Keratinocyte (primary cell): ENCODE measurements around the gene SIM1. TPM values are rescaled to one million over a fixed set of nuclear protein-coding genes. Genes with fewer than 3 reads are reported as not detected.

Source experiments
- DNase-seq: peaks from one replicate; pipeline ENCODE4 v3.0.0-alpha.2; 2011; ENCODE audit warnings: low read depth, missing footprints, low spot score
- FAIRE-seq: peaks from 2 replicates; lab custom pipeline; 2011; peaks lifted over from hg19 to GRCh38; lab: Jason Lieb, UNC
- H2AFZ ChIP-seq: 2 replicates; pipeline ENCODE4 v1.6.0; 2012; ENCODE audit warnings: low read length, control low read depth, inconsistent platforms; ENCODE audit not compliant: control insufficient read depth
- H3K27ac ChIP-seq: 2 replicates; pipeline ENCODE4 v1.5.1; 2011; ENCODE audit warnings: low read length; ENCODE audit not compliant: control insufficient read depth, insufficient read depth
- H3K27me3 ChIP-seq: 3 replicates; pipeline ENCODE4 v1.6.0; 2011; ENCODE audit warnings: low read length; ENCODE audit not compliant: control insufficient read depth, insufficient read depth; ENCODE audit errors: extremely low read depth
- H3K36me3 ChIP-seq, 2 experiments: 2 replicates in 1 of 2; 3 replicates in 1 of 2; pipeline ENCODE4 v1.5.1; 2011; ENCODE audit warnings: low read length in 2 of 2, mild to moderate bottlenecking in 1 of 2; ENCODE audit not compliant: control insufficient read depth in 2 of 2, insufficient read depth in 2 of 2; ENCODE audit errors: extremely low read depth in 1 of 2
- H3K4me1 ChIP-seq: 3 replicates; pipeline ENCODE4 v1.5.1; 2011; ENCODE audit warnings: low read length; ENCODE audit not compliant: control insufficient read depth, insufficient read depth; ENCODE audit errors: extremely low read depth
- H3K4me2 ChIP-seq: 3 replicates; pipeline ENCODE4 v1.6.0; 2011; ENCODE audit warnings: low read depth, low read length; ENCODE audit not compliant: control insufficient read depth, insufficient read depth; ENCODE audit errors: extremely low read depth
- H3K4me3 ChIP-seq, 3 experiments: fragments of 200-600 bp in 1 of 3; sonication (generic) in 1 of 3; 2 replicates in 2 of 3; 3 replicates in 1 of 3; pipeline ENCODE4 v1.5.1; 2011 to 2016; ENCODE audit warnings: low read length in 3 of 3, mild to moderate bottlenecking in 3 of 3, control low read depth in 2 of 3, inconsistent platforms in 1 of 3, low read depth in 1 of 3, mixed read lengths in 1 of 3, mixed run types in 1 of 3, moderate library complexity in 1 of 3; ENCODE audit not compliant: control insufficient read depth in 2 of 3, insufficient read depth in 2 of 3; ENCODE audit errors: extremely low read depth in 1 of 3
- H3K79me2 ChIP-seq: 2 replicates; pipeline ENCODE4 v1.6.0; 2012; ENCODE audit warnings: low read length; ENCODE audit not compliant: control insufficient read depth, insufficient read depth
- H3K9ac ChIP-seq: 3 replicates; pipeline ENCODE4 v1.6.0; 2011; ENCODE audit warnings: low read length; ENCODE audit not compliant: control insufficient read depth, insufficient read depth; ENCODE audit errors: extremely low read depth
- H3K9me1 ChIP-seq: 3 replicates; pipeline ENCODE4 v1.6.0; 2011; ENCODE audit warnings: low read length; ENCODE audit not compliant: control insufficient read depth, insufficient read depth; ENCODE audit errors: extremely low read depth
- H3K9me3 ChIP-seq: 2 replicates; pipeline ENCODE4 v1.5.1; 2012; ENCODE audit warnings: low read depth, low read length; ENCODE audit not compliant: control insufficient read depth
- H4K20me1 ChIP-seq: 3 replicates; pipeline ENCODE4 v1.6.0; 2011; ENCODE audit warnings: low read length; ENCODE audit not compliant: control insufficient read depth, insufficient read depth; ENCODE audit errors: extremely low read depth
- CTCF ChIP-seq, 3 experiments: IDR thresholded peaks in 1 of 3; conservative IDR thresholded peaks in 1 of 3; optimal IDR thresholded peaks in 1 of 3; 2 replicates in 2 of 3; 3 replicates in 1 of 3; pipeline versions ENCODE3 to v1.5.1; 2011; ENCODE audit warnings: low read length in 3 of 3, mild to moderate bottlenecking in 3 of 3, moderate library complexity in 2 of 3, control low read depth in 1 of 3, inconsistent platforms in 1 of 3; ENCODE audit not compliant: insufficient read depth in 2 of 3; ENCODE audit errors: extremely low read depth in 1 of 3
- EZH2 ChIP-seq: IDR thresholded peaks from one replicate; pipeline ENCODE4 v1.6.1; 2012; ENCODE audit warnings: inconsistent platforms, mild to moderate bottlenecking, low read length, moderate library complexity
- dilution Hi-C: fragments of 300-500 bp; cut with MboI; formaldehyde crosslinking; loops from one replicate; pipeline ENCODE4 v1.7.0; 2020; ENCODE audit warnings: low sequenced_read_pairs; ENCODE audit not compliant: extremely low pct_ligation_motif_present
- polyA plus RNA-seq, 5 experiments: library from polyadenylated mRNA; depleted of rRNA in 3 of 5; stranded (reverse) in 3 of 5; stranded (forward) in 1 of 5; unstranded in 1 of 5; fragments of >200 nt; gene quantifications; 1 replicate in 1 of 5; 2 replicates in 3 of 5; 3 replicates in 1 of 5; pipeline versions ENCODE4 v1.2.1 to v1.2.3, GENCODE V29; 2011 to 2012; ENCODE audit warnings: missing spikeins in 2 of 5, low read depth in 1 of 5, low replicate concordance in 1 of 5

The SIM1 gene
- polyA plus RNA-seq, 1 donor (not counting 4 experiments of a cell fraction or from before 2014, with no cell fraction given), result not detected

GRCh38 chr6:100473182-100473581 lies 8.5 kb upstream of the SIM1 start:
- FAIRE-seq, result no peak
- H3K4me3 ChIP-seq, result no peak overlapping the region
- dilution Hi-C loops, result loop anchor here (25.0 kb wide), 1 partner anchor 361 kb away; no protein-coding TSS in a partner anchor

GRCh38 chr6:100472674-100473073 lies 8.0 kb upstream of the SIM1 start:
- dilution Hi-C loops, result loop anchor here (25.0 kb wide), 1 partner anchor 360 kb away; no protein-coding TSS in a partner anchor
- Histone ChIP-seq H3K9me3 (no peaks in the 10 kb centered on the region), H3K27me3 (peaks cover 49% of the 10 kb centered on the region), H3K9ac (no peak overlapping the region), H3K4me3 (no peak overlapping the region), H3K4me2 (no peak overlapping the region), H3K36me3 (no peaks in the 10 kb centered on the region), H3K27ac (no peak overlapping the region), H4K20me1 (no peaks in the 10 kb centered on the region), H3K4me1 (no peaks in the 10 kb centered on the region), H2AFZ (no peak overlapping the region), H3K79me2 (no peaks in the 10 kb centered on the region), H3K9me1 (no peaks in the 10 kb centered on the region)
- DNase-seq (no peak), FAIRE-seq (peak; percentile 82)
- TF ChIP-seq CTCF (optimal IDR thresholded peaks at IDR 0.05 in 1 of 3, IDR thresholded peaks at IDR 0.05 in 1 of 3, conservative IDR thresholded peaks at IDR 0.05 in 1 of 3; ENCODE audit: extremely low read depth in 1 of 3, insufficient read depth in 2 of 3, low read length in 3 of 3), result no peak
- TF ChIP-seq EZH2, result no peak

More at GRCh38 chr6:100473182-100473581, 8.5 kb upstream of the SIM1 start:
- H3K9me1 ChIP-seq, result no peaks in the 10 kb centered on the region
- no peaks in the 10 kb centered on the region for H3K36me3 ChIP-seq
- H3K4me2 ChIP-seq, result no peak overlapping the region
- H4K20me1 ChIP-seq, result no peaks in the 10 kb centered on the region
- H3K27ac ChIP-seq, result no peak overlapping the region
- H3K27me3 ChIP-seq, result peaks cover 43% of the 10 kb centered on the region
- no peak overlapping the region for H2AFZ ChIP-seq
- TF ChIP-seq EZH2 (no peak), CTCF (optimal IDR thresholded peaks at IDR 0.05 in 1 of 3, IDR thresholded peaks at IDR 0.05 in 1 of 3, conservative IDR thresholded peaks at IDR 0.05 in 1 of 3; ENCODE audit: extremely low read depth in 1 of 3, insufficient read depth in 2 of 3, low read length in 3 of 3) (no peak)
- H3K4me1 ChIP-seq, result no peaks in the 10 kb centered on the region
- H3K9me3 ChIP-seq, result no peaks in the 10 kb centered on the region
- no peak for DNase-seq
- H3K79me2 ChIP-seq, result no peaks in the 10 kb centered on the region
- no peak overlapping the region for H3K9ac ChIP-seq
